T-helper 1 cell treated with Interleukin-12 subunit alpha and Interleukin-12 subunit beta and Interleukin-4 antibody, amounts not matched to agents 30 ng/mL and 1 ng/mL, for 36 hours (primary cell): ENCODE data around the gene NPHS1. TPM values are rescaled to one million over a fixed set of nuclear protein-coding genes. Genes with fewer than 3 reads are reported as not detected.
"Not testable (repeated sequence)": the region's sequence is repeated elsewhere in the genome, so short reads cannot be mapped to it uniquely, and the experiment has no call there.

ENCODE experiments used
- intact Hi-C: fragments of 100-400 bp; cut with micrococcal nuclease; formaldehyde crosslinking; loops from one replicate; pipeline ENCODE4 v1.15.1; 2024
- total RNA-seq: library from RNA; stranded (reverse); gene quantifications from 2 replicates; pipeline ENCODE4 v1.2.3, GENCODE V29; 2022

NPHS1 gene
- total RNA-seq, result not detected in 2 replicates

- intact Hi-C loops, result no loop called here
Measured at GRCh38 chr19:35852029-35852780, at the start of gene NPHS1. NPHS1 (minus strand) TSS chr19:35852504; CDS start chr19:35851837, 667 bp downstream.

GRCh38 chr19:35901055-35901644, 48.8 kb upstream of the NPHS1 start:
- intact Hi-C loops, result loop anchor here (10.0 kb wide), 1 partner anchor 686 kb away; no protein-coding TSS in a partner anchor

- intact Hi-C loops, result loop anchor here (1.0 to 10.0 kb wide), 10 partner anchors 17 to 685 kb away; partner anchors contain the start of genes ALKBH6, LIN37, PSENEN and TBCB
Measured at GRCh38 chr19:35899547-35900214, 47.4 kb upstream of the NPHS1 start.

- intact Hi-C loops, result loop anchor here (2.0 kb wide), 1 partner anchor 154 kb away; the partner anchor contains the start of genes PSENEN and U2AF1L4
Measured at GRCh38 chr19:35898499-35898809, 46.1 kb upstream of the NPHS1 start.

- intact Hi-C loops, result loop anchor here (2.0 kb wide), 1 partner anchor 153 kb away; the partner anchor contains the start of genes PSENEN and U2AF1L4
Measured at GRCh38 chr19:35897706-35898451, 45.6 kb upstream of the NPHS1 start.

GRCh38 chr19:35896643-35897040, 44.3 kb upstream of the NPHS1 start:
- intact Hi-C loops, result no loop called here

- intact Hi-C loops, result no loop called here
Measured at GRCh38 chr19:35895911-35896642, 43.8 kb upstream of the NPHS1 start.

GRCh38 chr19:35894342-35894741, 42.0 kb upstream of the NPHS1 start:
- intact Hi-C loops, result no loop called here

GRCh38 chr19:35891819-35892218, 39.5 kb upstream of the NPHS1 start:
- intact Hi-C loops, result not testable (repeated sequence)

GRCh38 chr19:35890113-35890650, 37.9 kb upstream of the NPHS1 start:
- intact Hi-C loops, result no loop called here

- intact Hi-C loops, result no loop called here
Measured at GRCh38 chr19:35889370-35890112, 37.2 kb upstream of the NPHS1 start.

GRCh38 chr19:35888398-35888797, 36.1 kb upstream of the NPHS1 start:
- intact Hi-C loops, result no loop called here

GRCh38 chr19:35887197-35887596, 34.9 kb upstream of the NPHS1 start:
- intact Hi-C loops, result no loop called here

GRCh38 chr19:35885904-35886303, 33.6 kb upstream of the NPHS1 start:
- intact Hi-C loops, result no loop called here

GRCh38 chr19:35885225-35885738, 33.0 kb upstream of the NPHS1 start:
- intact Hi-C loops, result no loop called here

- intact Hi-C loops, result loop anchor here (5.0 kb wide), 2 partner anchors 192 to 288 kb away; no protein-coding TSS in a partner anchor
Measured at GRCh38 chr19:35883882-35884281, 31.6 kb upstream of the NPHS1 start.

GRCh38 chr19:35882114-35882832, 30.0 kb upstream of the NPHS1 start:
- intact Hi-C loops, result loop anchor here (1.0 to 5.0 kb wide), 5 partner anchors 17 to 290 kb away; partner anchors contain the start of genes THAP8 and WDR62

- intact Hi-C loops, result loop anchor here (1.0 to 5.0 kb wide), 4 partner anchors 11 to 292 kb away; no protein-coding TSS in a partner anchor
Measured at GRCh38 chr19:35879770-35880317, 27.5 kb upstream of the NPHS1 start.
